Vagina (tissue), 2 donors: ENCODE results near the gene B4GALNT3. TPM values are rescaled to one million over a fixed set of nuclear protein-coding genes. Genes with fewer than 3 reads are reported as not detected.

Experiments used
- DNase-seq, 2 donors: peaks; one replicate each; pipeline ENCODE4 v3.0.0-alpha.2; 2017; ENCODE audit errors: extremely low spot score in 2 of 2
- H3K27ac ChIP-seq: fragments of 200-600 bp; sonication (generic); one replicate; pipeline ENCODE4 v1.5.1; 2019
- H3K27me3 ChIP-seq: fragments of 200-600 bp; sonication (generic); one replicate; pipeline ENCODE4 v1.5.1; 2019
- H3K36me3 ChIP-seq, 2 donors: fragments of 200-600 bp; sonication (generic); one replicate each; pipeline ENCODE4 v1.5.1; 2017 to 2019
- H3K4me1 ChIP-seq: fragments of 200-600 bp; sonication (generic); one replicate; pipeline ENCODE4 v1.5.1; 2019
- H3K4me3 ChIP-seq, 2 donors: fragments of 200-600 bp; sonication (generic); 1 replicate in 1 of 2; 2 replicates in 1 of 2; pipeline ENCODE4 v1.5.1; 2016 to 2019
- H3K9me3 ChIP-seq: fragments of 200-600 bp; sonication (generic); one replicate; pipeline ENCODE4 v1.5.1; 2019
- POLR2A ChIP-seq, 2 donors: fragments of 450-650 bp; IDR thresholded peaks; one replicate each; pipeline ENCODE4 v1.6.1; 2017; ENCODE audit warnings: antibody characterized with exemption in 2 of 2, mild to moderate bottlenecking in 2 of 2, moderate library complexity in 2 of 2
- POLR2AphosphoS5 ChIP-seq, 2 donors: sonication (generic); formaldehyde crosslinking; IDR thresholded peaks; one replicate each; pipeline ENCODE4 v1.9.0; 2017; ENCODE audit warnings: antibody characterized with exemption in 2 of 2, mild to moderate bottlenecking in 2 of 2, low read depth in 1 of 2; ENCODE audit not compliant: insufficient read depth in 1 of 2
- intact Hi-C: fragments of 100-400 bp; cut with DNase I; formaldehyde crosslinking; loops from one replicate; pipeline ENCODE4 v1.15.1; 2023
- total RNA-seq: library from RNA; depleted of rRNA; stranded (reverse); fragments of >200 nt; gene quantifications from one replicate; pipeline ENCODE4 v1.2.3, GENCODE V29; 2016
- TF ChIP-seq, protein P1 (sequence below), 3 experiments: fragments of 450-650 bp in 2 of 3; fragments of 200-600 bp in 1 of 3; sonication (generic) in 1 of 3; IDR thresholded peaks; one replicate each; pipeline ENCODE4 v1.5.1; 2017 to 2019; ENCODE audit warnings: antibody characterized with exemption in 3 of 3, mild to moderate bottlenecking in 2 of 3, moderate library complexity in 2 of 3

Gene B4GALNT3
- total RNA-seq, 1 donor from 2014 or later = 13.3 TPM

DNA sequence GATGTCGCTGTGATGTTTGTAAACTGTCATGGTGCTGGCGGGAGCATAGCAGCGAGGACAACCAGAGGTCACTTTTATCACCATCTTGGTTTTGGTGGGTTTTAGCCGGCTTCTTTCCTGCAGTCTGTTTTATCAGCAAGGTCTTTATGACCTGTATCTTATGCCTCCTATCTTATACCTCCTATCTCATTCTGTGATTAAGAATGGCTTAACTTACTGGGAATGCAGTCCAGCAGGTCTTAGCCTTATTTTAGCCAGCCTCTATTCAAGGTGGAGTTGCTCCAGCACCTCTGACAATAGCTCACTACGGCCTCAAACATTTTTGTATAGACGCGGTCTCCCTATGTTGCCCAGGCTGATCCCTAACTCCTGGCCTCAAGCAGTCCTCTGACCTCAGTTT, 53.7 kb downstream of the B4GALNT3 start:
- DNase-seq = no peak
- TF ChIP-seq, protein P1, sequence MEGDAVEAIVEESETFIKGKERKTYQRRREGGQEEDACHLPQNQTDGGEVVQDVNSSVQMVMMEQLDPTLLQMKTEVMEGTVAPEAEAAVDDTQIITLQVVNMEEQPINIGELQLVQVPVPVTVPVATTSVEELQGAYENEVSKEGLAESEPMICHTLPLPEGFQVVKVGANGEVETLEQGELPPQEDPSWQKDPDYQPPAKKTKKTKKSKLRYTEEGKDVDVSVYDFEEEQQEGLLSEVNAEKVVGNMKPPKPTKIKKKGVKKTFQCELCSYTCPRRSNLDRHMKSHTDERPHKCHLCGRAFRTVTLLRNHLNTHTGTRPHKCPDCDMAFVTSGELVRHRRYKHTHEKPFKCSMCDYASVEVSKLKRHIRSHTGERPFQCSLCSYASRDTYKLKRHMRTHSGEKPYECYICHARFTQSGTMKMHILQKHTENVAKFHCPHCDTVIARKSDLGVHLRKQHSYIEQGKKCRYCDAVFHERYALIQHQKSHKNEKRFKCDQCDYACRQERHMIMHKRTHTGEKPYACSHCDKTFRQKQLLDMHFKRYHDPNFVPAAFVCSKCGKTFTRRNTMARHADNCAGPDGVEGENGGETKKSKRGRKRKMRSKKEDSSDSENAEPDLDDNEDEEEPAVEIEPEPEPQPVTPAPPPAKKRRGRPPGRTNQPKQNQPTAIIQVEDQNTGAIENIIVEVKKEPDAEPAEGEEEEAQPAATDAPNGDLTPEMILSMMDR (IDR thresholded peaks at IDR 0.05) = no peak
- Histone ChIP-seq H3K4me1 (peaks cover 16% of the 10 kb centered on the region), H3K4me3 (no peak overlapping the region), H3K27ac (no peak overlapping the region), H3K27me3 (no peaks in the 10 kb centered on the region), H3K9me3 (no peaks in the 10 kb centered on the region), H3K36me3 (no peaks in the 10 kb centered on the region)
- intact Hi-C loops = no loop called here

DNA sequence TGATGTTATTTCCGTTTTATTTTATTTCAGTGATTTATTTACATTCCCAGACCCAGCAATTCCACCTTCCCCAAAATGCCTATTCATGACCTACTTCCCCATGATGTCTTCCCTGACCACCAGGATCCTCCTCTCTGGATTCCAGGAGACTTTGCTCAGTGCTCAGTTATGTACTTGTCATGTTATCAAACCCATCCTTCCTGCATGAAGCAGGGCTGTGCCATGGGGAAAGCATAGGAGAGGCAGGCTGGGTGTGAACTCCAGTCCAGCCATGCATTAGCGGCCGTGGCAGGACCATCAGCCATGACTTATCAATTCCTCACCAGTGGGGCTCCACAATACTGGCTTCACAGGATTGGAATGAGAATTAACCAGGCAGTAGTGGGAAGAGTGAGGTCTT, 57.8 kb downstream of the B4GALNT3 start:
- Histone ChIP-seq H3K4me1 (no peaks in the 10 kb centered on the region), H3K4me3 (no peak overlapping the region), H3K9me3 (no peaks in the 10 kb centered on the region), H3K36me3 (no peaks in the 10 kb centered on the region), H3K27ac (no peak overlapping the region), H3K27me3 (no peaks in the 10 kb centered on the region)
- intact Hi-C loops = no loop called here
- no peak for DNase-seq
- TF ChIP-seq, protein P1 (IDR thresholded peaks at IDR 0.05) = no peak
- TF ChIP-seq POLR2AphosphoS5 (IDR thresholded peaks at IDR 0.05; ENCODE audit: insufficient read depth in 1 of 2, low read depth in 1 of 2) = no peak
- no peak for TF ChIP-seq POLR2A (IDR thresholded peaks at IDR 0.05)

- Histone ChIP-seq H3K4me3 (no peak overlapping the region), H3K4me1 (no peaks in the 10 kb centered on the region), H3K27me3 (no peaks in the 10 kb centered on the region), H3K9me3 (no peaks in the 10 kb centered on the region), H3K36me3 (no peaks in the 10 kb centered on the region), H3K27ac (no peak overlapping the region)
- no peak for DNase-seq
- intact Hi-C loops = no loop called here
- no peak for TF ChIP-seq POLR2A (IDR thresholded peaks at IDR 0.05)
- TF ChIP-seq, protein P1 (IDR thresholded peaks at IDR 0.05) = no peak
- no peak for TF ChIP-seq POLR2AphosphoS5 (IDR thresholded peaks at IDR 0.05; ENCODE audit: insufficient read depth in 1 of 2, low read depth in 1 of 2)
Observed at GRCh38 chr12:520119-520518, 60.4 kb downstream of the B4GALNT3 start.

DNA sequence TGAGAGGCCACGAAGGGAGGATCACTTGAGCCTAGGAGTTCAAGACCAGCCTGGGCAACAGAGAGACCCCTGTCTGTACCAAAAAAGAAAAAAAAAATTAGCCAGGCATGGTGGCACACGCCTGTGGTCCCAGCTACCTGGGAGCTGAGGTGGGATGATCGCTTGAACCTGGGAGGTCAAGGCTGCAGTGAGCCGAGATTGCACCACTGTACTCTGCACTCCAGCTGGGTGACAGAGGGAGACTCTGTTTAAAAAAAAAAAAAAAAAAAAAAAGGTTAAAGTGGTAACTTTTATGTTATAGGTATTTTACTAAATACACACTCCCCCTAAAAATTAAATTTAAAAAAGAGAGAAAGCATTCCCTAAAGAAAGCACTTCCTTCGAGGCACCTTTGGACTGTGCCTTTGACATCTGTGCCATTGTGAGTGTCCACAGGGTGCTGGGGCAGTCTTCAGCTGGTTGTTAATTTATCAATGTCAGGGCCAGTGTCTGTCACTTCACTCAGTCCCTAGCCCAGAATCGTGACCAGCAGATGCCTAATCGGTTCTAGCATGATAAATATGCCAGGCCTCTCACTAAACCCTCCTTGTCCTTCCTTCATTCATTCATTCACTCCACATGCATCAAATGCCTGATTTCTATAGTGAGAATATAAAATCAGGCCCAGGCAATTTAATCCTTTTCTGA, 63.1 kb downstream of the B4GALNT3 start:
- intact Hi-C loops = no loop called here
- no peaks in the 10 kb centered on the region for H3K27me3 ChIP-seq
- no peaks in the 10 kb centered on the region for H3K36me3 ChIP-seq
- no peak overlapping the region for H3K27ac ChIP-seq
- H3K9me3 ChIP-seq = no peaks in the 10 kb centered on the region
- H3K4me3 ChIP-seq = no peak overlapping the region
- no peaks in the 10 kb centered on the region for H3K4me1 ChIP-seq
- no peak for DNase-seq
- TF ChIP-seq, protein P1 (IDR thresholded peaks at IDR 0.05) = no peak
- TF ChIP-seq POLR2AphosphoS5 (IDR thresholded peaks at IDR 0.05; ENCODE audit: insufficient read depth in 1 of 2, low read depth in 1 of 2) (no peak), POLR2A (IDR thresholded peaks at IDR 0.05) (no peak)

GRCh38 chr12:524167-524951, 64.6 kb downstream of the B4GALNT3 start:
- H3K9me3 ChIP-seq = no peaks in the 10 kb centered on the region
- no peaks in the 10 kb centered on the region for H3K4me1 ChIP-seq
- H3K36me3 ChIP-seq = no peaks in the 10 kb centered on the region
- intact Hi-C loops = no loop called here
- no peak overlapping the region for H3K27ac ChIP-seq
- no peak overlapping the region for H3K4me3 ChIP-seq
- no peak for DNase-seq
- TF ChIP-seq, protein P1 (IDR thresholded peaks at IDR 0.05) = no peak
- TF ChIP-seq POLR2AphosphoS5 (IDR thresholded peaks at IDR 0.05; ENCODE audit: insufficient read depth in 1 of 2, low read depth in 1 of 2) (no peak), POLR2A (IDR thresholded peaks at IDR 0.05) (no peak)
- H3K27me3 ChIP-seq = no peaks in the 10 kb centered on the region
